LNCAP (cell line): Measurements from ENCODE around the gene MINDY4.

Source experiments
- CTCF ChIP-seq: fragments of 450-650 bp; IDR thresholded peaks from 2 replicates; pipeline ENCODE4 v1.5.1; 2017; ENCODE audit warnings: mild to moderate bottlenecking

Gene MINDY4

GRCh38 chr7:30828591-30828990 lies 57.4 kb downstream of the MINDY4 start:
- TF ChIP-seq CTCF: no peak

- TF ChIP-seq CTCF: no peak
Observed at GRCh38 chr7:30829471-30829870, 58.3 kb downstream of the MINDY4 start.

GRCh38 chr7:30831227-30831626 lies 60.0 kb downstream of the MINDY4 start:
- TF ChIP-seq CTCF: no peak

- no peak for TF ChIP-seq CTCF
Observed at GRCh38 chr7:30831936-30832335, 60.7 kb downstream of the MINDY4 start.

- no peak for TF ChIP-seq CTCF
Observed at GRCh38 chr7:30835396-30835915, 64.2 kb downstream of the MINDY4 start.

- TF ChIP-seq CTCF: no peak
Observed at GRCh38 chr7:30836991-30837390, 65.8 kb downstream of the MINDY4 start.

GRCh38 chr7:30837581-30837980 lies 66.4 kb downstream of the MINDY4 start:
- TF ChIP-seq CTCF: no peak

- no peak for TF ChIP-seq CTCF
Observed at GRCh38 chr7:30838008-30838407, 66.8 kb downstream of the MINDY4 start.
